Measurements from ENCODE around the gene ZNF341. TPM values are rescaled to one million over a fixed set of nuclear protein-coding genes. Genes with fewer than 3 reads are reported as not detected.

The ZNF341 gene
- total RNA-seq, 1 experiment from 2014 or later, result 7.7 TPM

- Histone ChIP-seq H3K27ac (ENCODE audit: low read length) (no peak overlapping the region), H3K4me3 (ENCODE audit: low read depth in 2 of 2, low read length in 2 of 2) (no peak overlapping the region), H3K4me1 (ENCODE audit: control insufficient read depth, insufficient read depth, low read length) (peaks cover 35% of the 10 kb centered on the region), H3K27me3 (ENCODE audit: control insufficient read depth, insufficient read depth, low read length) (no peaks in the 10 kb centered on the region), H3K36me3 (ENCODE audit: control insufficient read depth, insufficient read depth, low read length) (no peaks in the 10 kb centered on the region; the same call in 1 of the 2 replicates), H3K9me3 (ENCODE audit: control insufficient read depth, insufficient read depth, low read depth, low read length) (no peaks in the 10 kb centered on the region)
- TF ChIP-seq, protein P1, sequence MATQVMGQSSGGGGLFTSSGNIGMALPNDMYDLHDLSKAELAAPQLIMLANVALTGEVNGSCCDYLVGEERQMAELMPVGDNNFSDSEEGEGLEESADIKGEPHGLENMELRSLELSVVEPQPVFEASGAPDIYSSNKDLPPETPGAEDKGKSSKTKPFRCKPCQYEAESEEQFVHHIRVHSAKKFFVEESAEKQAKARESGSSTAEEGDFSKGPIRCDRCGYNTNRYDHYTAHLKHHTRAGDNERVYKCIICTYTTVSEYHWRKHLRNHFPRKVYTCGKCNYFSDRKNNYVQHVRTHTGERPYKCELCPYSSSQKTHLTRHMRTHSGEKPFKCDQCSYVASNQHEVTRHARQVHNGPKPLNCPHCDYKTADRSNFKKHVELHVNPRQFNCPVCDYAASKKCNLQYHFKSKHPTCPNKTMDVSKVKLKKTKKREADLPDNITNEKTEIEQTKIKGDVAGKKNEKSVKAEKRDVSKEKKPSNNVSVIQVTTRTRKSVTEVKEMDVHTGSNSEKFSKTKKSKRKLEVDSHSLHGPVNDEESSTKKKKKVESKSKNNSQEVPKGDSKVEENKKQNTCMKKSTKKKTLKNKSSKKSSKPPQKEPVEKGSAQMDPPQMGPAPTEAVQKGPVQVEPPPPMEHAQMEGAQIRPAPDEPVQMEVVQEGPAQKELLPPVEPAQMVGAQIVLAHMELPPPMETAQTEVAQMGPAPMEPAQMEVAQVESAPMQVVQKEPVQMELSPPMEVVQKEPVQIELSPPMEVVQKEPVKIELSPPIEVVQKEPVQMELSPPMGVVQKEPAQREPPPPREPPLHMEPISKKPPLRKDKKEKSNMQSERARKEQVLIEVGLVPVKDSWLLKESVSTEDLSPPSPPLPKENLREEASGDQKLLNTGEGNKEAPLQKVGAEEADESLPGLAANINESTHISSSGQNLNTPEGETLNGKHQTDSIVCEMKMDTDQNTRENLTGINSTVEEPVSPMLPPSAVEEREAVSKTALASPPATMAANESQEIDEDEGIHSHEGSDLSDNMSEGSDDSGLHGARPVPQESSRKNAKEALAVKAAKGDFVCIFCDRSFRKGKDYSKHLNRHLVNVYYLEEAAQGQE (IDR thresholded peaks at IDR 0.05; ENCODE audit: insufficient read depth in 1 of 2, low read depth in 2 of 2, low read length in 1 of 2), result no peak
- no peak for TF ChIP-seq TCF7L2 (IDR thresholded peaks at IDR 0.05; ENCODE audit: low read depth, low read length)
- TF ChIP-seq SIN3A (IDR thresholded peaks at IDR 0.05; ENCODE audit: borderline replicate concordance, insufficient read depth, low read depth, low read length), result no peak
- TF ChIP-seq CTCF (IDR thresholded peaks at IDR 0.05), result no peak
- no peak for TF ChIP-seq POLR2AphosphoS5 (IDR thresholded peaks at IDR 0.05; ENCODE audit: low read depth, low read length)
- no peak for DNase-seq (ENCODE audit: low read depth, low spot score)
- ChIA-PET POLR2A (interaction anchor here (0.6 kb wide), 1 partner anchor 196 kb away, joined by 4 read pairs; no protein-coding TSS in a partner anchor), CTCF (no interaction called here)
- BruUV-seq (replicated peaks), result no TSS peak
- no peak for ATAC-seq
- in situ Hi-C loops (cut with HindIII; ENCODE audit: low pct_unique_long_range_greater_than_20kb, low sequenced_read_pairs) (no loop called here), intact Hi-C loops (cut with micrococcal nuclease; ENCODE audit: unreplicated experiment) (no loop called here)
Observed at GRCh38 chr20:33839591-33839990, 107.8 kb downstream of the ZNF341 start.

DNA sequence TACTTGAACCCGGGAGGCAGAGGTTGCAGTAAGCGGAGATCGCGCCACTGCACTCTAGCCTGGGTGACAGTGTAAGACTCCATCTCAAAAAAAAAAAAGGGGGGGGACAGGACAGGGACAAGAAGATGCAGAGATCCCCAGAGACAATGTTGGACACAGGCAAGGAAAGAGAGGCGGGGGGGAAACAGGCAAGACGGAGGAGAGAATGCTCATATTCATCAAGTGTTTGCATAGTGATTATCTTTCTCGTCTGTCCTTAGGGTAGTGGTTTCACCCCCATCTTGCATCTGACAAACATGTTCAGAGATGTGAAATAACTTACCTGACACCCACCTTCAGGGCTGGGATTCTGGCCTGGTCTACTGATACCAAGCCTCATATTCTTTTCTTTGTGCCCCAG is 108.4 kb downstream of the ZNF341 start:
- in situ Hi-C loops (cut with HindIII; ENCODE audit: low pct_unique_long_range_greater_than_20kb, low sequenced_read_pairs), result no loop called here
- H3K4me3 ChIP-seq (ENCODE audit: low read depth in 2 of 2, low read length in 2 of 2), result no peak overlapping the region
- ChIA-PET POLR2A (no interaction called here), CTCF (interaction anchor here (0.6 kb wide), 1 partner anchor 75 kb away, joined by 3 read pairs; no protein-coding TSS in a partner anchor)
- no peak overlapping the region for H3K27ac ChIP-seq (ENCODE audit: low read length)
- ATAC-seq (no peak), DNase-seq (ENCODE audit: low read depth, low spot score) (no peak)
- H3K4me1 ChIP-seq (ENCODE audit: control insufficient read depth, insufficient read depth, low read length), result peaks cover 35% of the 10 kb centered on the region
- BruUV-seq (replicated peaks), result no TSS peak
- no peaks in the 10 kb centered on the region for H3K27me3 ChIP-seq (ENCODE audit: control insufficient read depth, insufficient read depth, low read length)
- H3K36me3 ChIP-seq (ENCODE audit: control insufficient read depth, insufficient read depth, low read length), result no peaks in the 10 kb centered on the region; the same call in 1 of the 2 replicates
- intact Hi-C loops (cut with micrococcal nuclease; ENCODE audit: unreplicated experiment), result no loop called here
- TF ChIP-seq TCF7L2 (IDR thresholded peaks at IDR 0.05; ENCODE audit: low read depth, low read length) (no peak), POLR2AphosphoS5 (IDR thresholded peaks at IDR 0.05; ENCODE audit: low read depth, low read length) (no peak), SIN3A (IDR thresholded peaks at IDR 0.05; ENCODE audit: borderline replicate concordance, insufficient read depth, low read depth, low read length) (no peak), CTCF (IDR thresholded peaks at IDR 0.05) (no peak)
- TF ChIP-seq, protein P1 (IDR thresholded peaks at IDR 0.05; ENCODE audit: insufficient read depth in 1 of 2, low read depth in 2 of 2, low read length in 1 of 2), result no peak
- no peaks in the 10 kb centered on the region for H3K9me3 ChIP-seq (ENCODE audit: control insufficient read depth, insufficient read depth, low read depth, low read length)
